Activated effector memory CD4-positive, alpha-beta T cell treated with anti-CD3 and anti-CD28 coated beads, Interleukin-2, amount 50 U/mL, for 16 hours (primary cell): Measurements from ENCODE around the gene BABAM2.

Source experiments
- DNase-seq: peaks from one replicate; pipeline ENCODE4 v3.0.0-alpha.2; 2020

The BABAM2 gene

GRCh38 chr2:28036307-28036706, 145.8 kb downstream of the BABAM2 start:
- no peak for DNase-seq

GRCh38 chr2:28038722-28039121, 148.2 kb downstream of the BABAM2 start:
- DNase-seq: no peak

- DNase-seq: no peak
These were observed 155.3 kb downstream of the BABAM2 start for GRCh38 chr2:28045676-28046351.

DNA sequence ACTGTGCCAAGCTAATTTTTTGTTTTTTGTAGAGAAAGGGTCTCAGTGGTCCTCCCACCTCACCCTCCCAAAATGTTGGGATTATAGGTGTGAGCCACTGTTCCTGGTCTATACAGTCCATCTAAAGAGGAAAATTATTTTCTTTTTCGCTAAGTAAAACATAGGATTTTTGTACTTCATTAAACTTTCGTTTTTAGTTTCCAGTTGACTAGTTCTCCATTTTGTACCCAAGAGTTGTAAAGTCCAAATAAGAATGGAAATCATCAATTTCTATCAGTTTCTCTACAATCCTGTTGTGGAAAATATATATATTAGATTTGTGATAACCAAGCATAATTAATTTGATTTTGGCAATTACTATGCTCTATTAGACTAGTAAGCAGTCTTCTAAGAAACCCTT, 156.4 kb downstream of the BABAM2 start:
- no peak for DNase-seq

DNA sequence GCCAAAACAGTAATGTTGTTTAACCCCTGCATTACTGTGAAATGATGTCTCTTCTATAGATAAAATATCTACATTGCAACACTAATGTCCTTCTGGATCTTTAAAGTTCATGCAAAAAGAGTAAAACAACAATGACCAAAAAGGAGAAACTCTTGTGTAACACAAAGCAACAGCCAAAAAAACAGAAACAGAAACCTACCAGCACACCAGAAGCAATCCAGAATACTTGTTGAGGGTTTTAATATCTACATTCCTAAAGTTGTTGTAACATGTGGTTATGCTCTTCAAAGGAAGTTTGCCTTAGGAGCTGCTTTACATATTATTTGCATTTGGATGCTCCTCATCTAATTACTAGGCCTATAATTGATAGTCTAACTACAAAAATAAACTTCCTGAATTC, 157.2 kb downstream of the BABAM2 start:
- DNase-seq: no peak

DNA sequence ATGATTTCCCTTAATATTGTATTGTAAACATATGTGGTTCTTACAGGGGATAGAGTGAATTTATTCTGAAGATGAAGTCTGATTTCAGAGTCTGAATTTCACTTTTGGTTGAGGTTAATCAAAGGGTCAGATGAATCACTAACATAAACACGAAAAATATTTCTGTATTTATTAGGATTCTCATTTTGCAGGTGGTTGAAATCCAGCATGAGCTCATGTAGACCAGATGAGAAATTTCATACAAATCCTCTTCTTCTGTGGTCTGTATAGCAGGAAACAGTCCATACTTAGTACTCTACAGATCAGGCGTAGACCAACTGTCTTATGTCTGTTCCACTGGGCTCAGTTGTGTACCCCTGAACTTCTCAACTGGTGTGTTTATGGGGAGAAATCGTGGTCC, 157.8 kb downstream of the BABAM2 start:
- no peak for DNase-seq

GRCh38 chr2:28049416-28049815, 158.9 kb downstream of the BABAM2 start:
- no peak for DNase-seq

GRCh38 chr2:28049899-28050298, 159.4 kb downstream of the BABAM2 start:
- no peak for DNase-seq

- no peak for DNase-seq
These were observed 162.2 kb downstream of the BABAM2 start for GRCh38 chr2:28052691-28053090.

- DNase-seq: no peak
These were observed 163.1 kb downstream of the BABAM2 start for GRCh38 chr2:28053597-28053996.

- DNase-seq: no peak
These were observed 164.4 kb downstream of the BABAM2 start for GRCh38 chr2:28054916-28055315.

DNA sequence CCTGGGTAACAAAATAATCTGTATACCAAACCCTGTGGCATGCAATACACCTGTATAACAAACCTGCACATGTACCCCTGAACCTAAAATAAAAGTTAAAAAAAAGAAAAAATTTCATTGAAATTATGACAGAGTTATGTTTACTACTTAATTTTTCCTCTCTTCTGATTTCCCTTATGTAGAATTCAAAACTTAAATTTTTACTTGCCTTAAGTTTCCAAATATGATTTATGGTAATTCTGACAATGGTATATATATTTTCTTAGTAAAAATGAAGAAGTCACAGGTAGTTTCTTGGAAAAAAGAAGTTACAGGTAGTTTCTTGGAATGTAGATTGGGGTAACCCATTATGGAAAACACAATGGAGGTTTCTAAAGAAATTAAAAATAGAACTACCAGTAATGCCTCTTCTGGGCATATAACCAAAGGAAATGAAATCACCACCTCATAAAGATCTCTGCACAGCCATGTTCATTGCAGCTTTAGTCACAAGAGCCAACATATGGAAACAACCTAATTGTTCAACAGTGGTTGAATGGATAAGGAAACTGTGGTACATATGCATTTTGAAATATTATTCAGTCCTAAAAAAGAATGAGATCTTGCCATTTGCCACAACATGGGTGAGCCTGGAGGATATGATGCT, 164.9 kb downstream of the BABAM2 start:
- no peak for DNase-seq

DNA sequence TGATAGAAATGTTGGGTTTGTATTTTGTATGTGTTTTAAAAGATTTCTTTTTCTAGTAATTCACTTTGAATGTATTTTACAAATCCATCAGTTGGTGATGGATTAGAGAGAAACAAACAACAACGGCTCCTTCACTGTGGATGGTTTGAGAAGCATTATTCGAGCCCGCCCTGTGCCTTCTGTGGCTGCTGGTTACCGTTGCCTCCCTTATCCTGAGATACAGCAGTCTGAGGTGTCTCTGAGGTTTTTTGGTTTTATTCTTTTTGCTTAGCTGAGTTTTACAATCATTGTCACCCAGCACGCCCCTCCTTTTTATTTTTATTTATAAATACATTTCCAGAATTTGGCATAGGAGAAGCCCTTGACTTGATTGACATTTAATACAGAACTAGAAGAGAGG, 168.3 kb downstream of the BABAM2 start:
- no peak for DNase-seq

DNA sequence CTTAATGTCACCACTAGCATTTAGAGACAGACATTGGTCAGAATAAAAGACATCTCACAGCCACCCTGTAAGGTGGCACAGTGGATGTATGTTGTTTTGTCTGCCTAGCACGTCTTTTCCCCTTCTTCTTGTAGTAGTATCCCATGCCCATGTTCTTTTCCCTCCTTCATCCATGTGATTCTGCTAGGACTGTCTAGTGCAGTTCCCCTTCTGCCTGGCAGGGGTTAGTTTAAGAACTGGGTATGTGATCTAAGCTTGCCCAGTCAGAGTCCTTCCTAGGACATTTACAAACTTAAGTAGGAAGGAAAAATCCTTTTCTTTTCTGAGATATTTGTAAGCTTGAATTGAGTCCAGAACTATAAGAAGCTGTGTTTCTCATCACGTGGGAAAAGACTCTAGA, 172.3 kb downstream of the BABAM2 start:
- DNase-seq: no peak

GRCh38 chr2:28063492-28063962, 173.0 kb downstream of the BABAM2 start:
- DNase-seq: no peak

GRCh38 chr2:28067602-28068001, 177.1 kb downstream of the BABAM2 start:
- no peak for DNase-seq

DNA sequence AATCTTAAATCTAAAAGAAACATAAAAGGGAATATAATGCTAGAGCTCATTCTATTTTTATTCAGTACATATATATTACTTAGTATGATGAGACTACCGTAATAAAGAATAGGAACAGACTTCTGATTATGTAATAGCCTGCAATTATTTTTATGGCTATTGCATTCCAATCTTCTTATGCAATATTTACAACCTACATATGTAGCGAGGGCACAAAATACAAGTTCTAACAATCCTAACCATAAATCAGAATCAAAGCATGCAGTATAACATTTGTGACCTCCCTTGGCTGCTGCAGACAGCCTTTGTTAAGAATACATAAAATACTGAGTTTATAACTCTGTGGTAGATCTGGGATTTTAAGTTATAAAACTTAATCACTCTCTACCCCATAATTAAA, 177.6 kb downstream of the BABAM2 start:
- DNase-seq: no peak

- no peak for DNase-seq
These were observed 178.0 kb downstream of the BABAM2 start for GRCh38 chr2:28068527-28068926.

DNA sequence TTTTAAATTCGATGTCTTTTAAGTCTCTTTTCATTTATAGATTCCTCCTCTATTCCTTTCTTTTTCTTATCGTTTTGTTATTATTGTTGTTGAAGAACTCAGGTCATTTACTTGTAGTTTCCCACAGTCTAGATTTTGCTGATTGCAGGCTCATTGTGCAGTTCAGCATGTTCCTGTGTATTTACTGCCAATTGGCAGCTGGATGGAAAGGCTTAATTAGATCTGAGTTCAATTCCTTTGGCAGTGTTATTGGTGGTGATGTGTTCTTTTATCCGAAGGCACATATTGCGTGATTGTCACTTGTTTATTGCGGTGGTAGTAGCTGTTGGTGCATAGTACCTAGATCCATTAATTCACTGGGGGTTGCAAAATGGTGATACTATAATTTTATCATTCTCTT, 180.7 kb downstream of the BABAM2 start:
- DNase-seq: no peak

DNA sequence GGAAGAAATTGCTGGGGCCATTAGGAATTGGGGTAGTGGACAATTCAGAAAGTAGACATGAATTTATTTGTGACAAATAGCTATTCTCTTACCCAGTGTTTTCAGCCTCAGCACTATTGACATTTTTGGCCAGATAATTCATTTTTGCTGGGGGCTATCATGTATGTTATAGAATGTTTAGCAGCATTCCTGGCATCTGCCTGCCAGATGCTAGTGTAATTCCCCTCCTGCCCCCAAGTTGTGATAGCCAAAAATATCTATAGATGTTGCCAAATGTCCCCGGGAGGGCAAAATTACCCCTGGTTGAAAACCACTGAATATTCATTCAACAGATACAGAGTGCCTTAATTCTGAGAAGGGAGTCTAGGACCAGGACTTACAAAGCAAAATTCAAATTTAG, 183.6 kb downstream of the BABAM2 start:
- no peak for DNase-seq

DNA sequence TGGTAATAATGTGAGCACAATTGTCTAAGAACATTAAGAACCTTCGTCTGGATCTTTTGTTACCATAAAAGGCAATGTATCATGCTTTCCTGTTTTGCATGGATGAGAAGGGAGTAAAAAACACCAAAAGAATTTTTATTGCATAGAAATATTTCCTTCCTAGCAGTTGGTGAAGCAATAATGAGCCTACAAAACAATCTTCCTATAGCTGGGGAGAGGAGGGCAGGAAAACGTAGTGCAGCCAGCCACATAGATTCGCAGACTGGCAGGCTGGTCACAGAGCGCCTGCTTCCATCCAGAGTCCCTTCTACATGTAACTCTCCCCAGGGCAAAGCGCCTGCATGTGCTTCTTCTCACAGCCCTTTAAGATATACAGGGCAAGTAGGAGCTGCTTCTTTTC, 190.4 kb downstream of the BABAM2 start:
- DNase-seq: no peak

DNA sequence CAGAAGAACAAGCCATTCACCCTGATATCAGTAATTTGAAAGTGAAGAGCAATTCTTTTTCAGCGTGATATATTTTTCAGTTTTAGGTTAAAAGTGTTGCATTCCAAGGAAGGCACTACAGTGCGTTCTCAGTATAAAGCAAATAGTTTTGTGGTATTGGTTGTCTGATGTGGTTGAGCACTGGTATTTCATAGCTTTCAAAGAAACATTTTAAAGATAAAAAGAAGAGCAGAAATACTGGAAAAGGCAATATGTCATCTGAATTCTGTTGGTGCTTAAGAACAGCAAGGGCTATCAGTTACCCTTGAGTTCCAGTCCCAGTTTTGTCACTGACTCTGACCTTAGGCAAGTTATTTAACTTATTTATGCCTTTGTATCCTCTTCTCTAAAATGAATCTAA, 191.6 kb downstream of the BABAM2 start:
- no peak for DNase-seq

GRCh38 chr2:28083476-28083875, 192.9 kb downstream of the BABAM2 start:
- no peak for DNase-seq

DNA sequence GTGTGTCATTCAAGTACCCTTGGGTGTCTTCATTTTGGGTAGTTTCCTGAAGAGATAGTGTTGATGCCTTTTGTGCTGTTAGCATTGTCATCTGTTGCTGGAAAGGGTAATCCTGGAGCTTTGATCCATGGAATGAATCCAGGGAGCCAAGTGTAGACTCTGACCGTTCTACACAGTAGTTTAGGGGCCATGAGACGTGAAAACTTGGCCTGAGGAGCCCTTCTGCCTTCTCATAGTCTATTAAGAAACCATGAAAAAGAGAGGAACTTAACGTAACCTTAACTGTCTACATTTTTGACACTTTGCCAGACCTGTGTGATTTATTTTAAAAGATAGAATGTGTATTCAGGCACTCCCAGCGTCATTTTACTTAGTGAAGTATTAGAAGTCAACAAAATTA, 194.0 kb downstream of the BABAM2 start:
- no peak for DNase-seq

- DNase-seq: no peak
These were observed 194.7 kb downstream of the BABAM2 start for GRCh38 chr2:28085201-28085600.
